Glutamatergic neuron (in vitro differentiated cells): ENCODE data around the gene DNLZ. TPM values are rescaled to one million over a fixed set of nuclear protein-coding genes. Genes with fewer than 3 reads are reported as not detected.
A peak's percentile ranks its signal among the peaks of the same experiment; 100 is the strongest.
"Not testable (repeated sequence)": the region's sequence is repeated elsewhere in the genome, so short reads cannot be mapped to it uniquely, and the experiment has no call there.

Source experiments
- DNase-seq: peaks from one replicate; pipeline ENCODE4 v3.0.0; 2022
- H3K27ac Mint-ChIP-seq: one replicate; pipeline ENCODE4 v1.8.0; 2020; ENCODE audit warnings: mild to moderate bottlenecking, mixed read lengths, inconsistent platforms; ENCODE audit not compliant: unreplicated experiment
- H3K27me3 Mint-ChIP-seq: one replicate; pipeline ENCODE4 v1.8.0; 2020; ENCODE audit warnings: mild to moderate bottlenecking, moderate library complexity, mixed read lengths, inconsistent platforms; ENCODE audit not compliant: unreplicated experiment
- H3K36me3 Mint-ChIP-seq: one replicate; pipeline ENCODE4 v1.8.0; 2020; ENCODE audit warnings: mild to moderate bottlenecking, mixed read lengths, inconsistent platforms; ENCODE audit not compliant: unreplicated experiment
- H3K4me1 Mint-ChIP-seq: one replicate; pipeline ENCODE4 v1.8.0; 2020; ENCODE audit warnings: mild to moderate bottlenecking, low read depth, mixed read lengths, inconsistent platforms; ENCODE audit not compliant: unreplicated experiment
- H3K4me3 Mint-ChIP-seq: one replicate; pipeline ENCODE4 v1.8.0; 2020; ENCODE audit warnings: mild to moderate bottlenecking, mixed read lengths, inconsistent platforms; ENCODE audit not compliant: unreplicated experiment
- H3K9me3 Mint-ChIP-seq: one replicate; pipeline ENCODE4 v1.8.0; 2020; ENCODE audit warnings: mild to moderate bottlenecking, moderate library complexity, mixed read lengths, inconsistent platforms; ENCODE audit not compliant: unreplicated experiment
- CTCF ChIP-seq: fragments of 200-600 bp; sonication (generic); IDR thresholded peaks from one replicate; pipeline ENCODE4 v1.5.0; 2021; ENCODE audit not compliant: partially characterized antibody, unreplicated experiment
- total RNA-seq: library from RNA; stranded (reverse); fragmentation: NEBNext Ultra II Directional; extraction: Animal tissue kit (Norgen Biotek cat#: 25700); gene quantifications from one replicate; pipeline ENCODE4 v1.2.1, GENCODE V29; 2021; ENCODE audit not compliant: unreplicated experiment

The DNLZ gene
- total RNA-seq, 1 donor from 2014 or later, result 16.5 TPM

GRCh38 chr9:136409557-136410455 lies 46.3 kb upstream of the DNLZ start:
- Mint-ChIP-seq H3K36me3 (no peaks in the 10 kb centered on the region), H3K4me3 (peak overlapping the region; percentile 91), H3K4me1 (peaks cover 13% of the 10 kb centered on the region), H3K27ac (peak overlapping the region; percentile 70), H3K27me3 (peaks cover 5% of the 10 kb centered on the region), H3K9me3 (peaks cover 4% of the 10 kb centered on the region)
- TF ChIP-seq CTCF, result no peak
- no peak for DNase-seq

- Mint-ChIP-seq H3K4me1 (peaks cover 13% of the 10 kb centered on the region), H3K4me3 (peak overlapping the region; percentile 34), H3K27ac (no peak overlapping the region), H3K9me3 (peaks cover 4% of the 10 kb centered on the region), H3K27me3 (peaks cover 5% of the 10 kb centered on the region), H3K36me3 (no peaks in the 10 kb centered on the region)
- DNase-seq, result no peak
- TF ChIP-seq CTCF, result no peak
Observed at GRCh38 chr9:136407911-136408310, 44.4 kb upstream of the DNLZ start.

GRCh38 chr9:136407061-136407460 lies 43.5 kb upstream of the DNLZ start:
- not testable (repeated sequence) for H3K27ac Mint-ChIP-seq, DNase-seq, H3K9me3 Mint-ChIP-seq, H3K27me3 Mint-ChIP-seq, H3K36me3 Mint-ChIP-seq, H3K4me3 Mint-ChIP-seq
- peaks cover 13% of the 10 kb centered on the region for H3K4me1 Mint-ChIP-seq

GRCh38 chr9:136405904-136406303 lies 42.4 kb upstream of the DNLZ start:
- H3K4me1 Mint-ChIP-seq, H3K27me3 Mint-ChIP-seq, DNase-seq, H3K4me3 Mint-ChIP-seq, H3K36me3 Mint-ChIP-seq, H3K27ac Mint-ChIP-seq, H3K9me3 Mint-ChIP-seq: not testable (repeated sequence)

GRCh38 chr9:136405481-136405880 lies 41.9 kb upstream of the DNLZ start:
- peaks cover 7% of the 10 kb centered on the region for H3K4me1 Mint-ChIP-seq
- H3K36me3 Mint-ChIP-seq, result no peaks in the 10 kb centered on the region
- no peak for DNase-seq
- no peak for TF ChIP-seq CTCF
- peaks cover 2% of the 10 kb centered on the region for H3K9me3 Mint-ChIP-seq
- no peak overlapping the region for H3K4me3 Mint-ChIP-seq
- no peak overlapping the region for H3K27ac Mint-ChIP-seq
- H3K27me3 Mint-ChIP-seq, result peaks cover 2% of the 10 kb centered on the region

- H3K36me3 Mint-ChIP-seq, result no peaks in the 10 kb centered on the region
- DNase-seq, result no peak
- peaks cover 2% of the 10 kb centered on the region for H3K9me3 Mint-ChIP-seq
- peaks cover 5% of the 10 kb centered on the region for H3K4me1 Mint-ChIP-seq
- H3K27me3 Mint-ChIP-seq, result peaks cover 2% of the 10 kb centered on the region
- H3K4me3 Mint-ChIP-seq, result no peak overlapping the region
- TF ChIP-seq CTCF, result no peak
- H3K27ac Mint-ChIP-seq, result no peak overlapping the region
Observed at GRCh38 chr9:136404801-136405136, 41.2 kb upstream of the DNLZ start.
